Measurements from ENCODE around the gene EEF1AKMT3.
"Not testable (repeated sequence)": the region's sequence is repeated elsewhere in the genome, so short reads cannot be mapped to it uniquely, and the experiment has no call there.

EEF1AKMT3 gene

DNA sequence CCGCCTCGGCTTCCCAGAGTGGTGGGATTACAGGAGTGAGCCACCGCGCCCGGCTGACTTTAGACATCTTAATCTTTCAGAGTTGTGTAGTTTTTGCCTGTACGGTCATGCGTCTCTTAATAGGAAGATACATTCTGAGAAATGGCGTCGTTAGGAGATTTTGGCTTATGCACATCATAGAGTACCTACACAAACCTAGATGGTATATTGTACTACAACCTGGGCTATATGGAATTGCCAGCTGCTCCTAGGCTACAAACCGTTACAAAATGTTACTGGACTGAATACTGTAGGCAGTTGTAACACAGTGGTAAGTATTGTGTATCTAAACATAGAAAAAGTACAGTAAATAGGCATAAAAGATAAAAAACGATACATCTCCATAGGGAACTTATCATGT, 11.4 kb downstream of the EEF1AKMT3 start:
- no peak for DNase-seq

DNA sequence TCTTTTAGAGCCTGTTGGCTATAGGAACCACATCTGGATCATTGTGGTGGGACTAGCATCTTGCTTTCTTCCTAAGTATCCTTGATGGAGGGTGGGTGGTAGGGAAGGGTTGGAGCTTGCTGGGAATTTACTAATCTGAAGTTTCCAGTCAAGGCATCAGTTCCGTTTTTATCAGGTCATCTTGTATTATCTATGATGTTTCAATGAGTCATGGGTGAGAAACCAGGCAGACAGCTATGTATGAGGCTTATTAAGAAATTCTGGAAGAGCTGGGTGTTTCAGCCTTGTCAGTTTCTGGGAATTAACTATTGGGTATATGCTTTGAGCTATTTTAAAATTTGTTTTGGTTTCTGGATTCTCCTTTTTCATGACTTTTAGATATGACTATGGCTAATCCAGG, 21.5 kb downstream of the EEF1AKMT3 start:
- no peak for DNase-seq

DNA sequence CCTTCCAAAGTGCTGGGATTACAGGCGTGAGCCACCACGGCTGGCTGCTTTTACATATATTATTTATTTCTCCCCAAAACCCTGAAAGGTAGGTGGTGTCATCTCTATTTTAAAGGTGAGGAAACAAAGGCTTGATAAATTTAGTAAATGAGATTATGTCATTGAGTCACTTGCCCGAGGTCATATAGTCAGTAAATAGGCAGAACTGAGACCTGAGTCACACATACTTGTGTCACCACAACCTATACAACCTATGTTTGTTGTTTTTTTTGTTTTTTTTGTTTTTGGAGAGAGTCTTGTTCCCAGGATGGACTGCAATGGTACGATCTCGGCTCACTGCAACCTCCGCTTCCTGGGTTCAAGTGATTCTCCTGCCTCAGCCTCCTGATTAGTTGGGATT, 22.9 kb downstream of the EEF1AKMT3 start:
- no peak for DNase-seq

DNA sequence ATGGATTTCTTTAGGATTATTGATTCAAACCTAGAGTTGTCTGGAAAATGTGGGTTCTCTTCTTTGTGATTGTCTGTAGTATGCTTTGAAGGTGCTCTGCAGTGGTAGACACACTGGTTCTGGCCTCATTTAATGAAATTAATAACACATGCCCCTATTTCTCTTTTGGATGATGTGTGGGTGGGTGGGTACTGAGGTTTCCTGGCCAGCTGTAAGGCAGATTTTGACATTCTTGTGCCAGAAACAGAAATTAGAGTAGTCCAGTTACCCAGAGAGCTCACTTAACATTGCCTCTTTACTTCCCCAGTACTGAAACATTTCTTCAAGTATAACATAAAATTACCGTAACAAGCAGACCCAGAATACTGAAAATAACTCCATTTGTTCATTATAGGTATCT, 24.6 kb downstream of the EEF1AKMT3 start:
- DNase-seq, result no peak

DNA sequence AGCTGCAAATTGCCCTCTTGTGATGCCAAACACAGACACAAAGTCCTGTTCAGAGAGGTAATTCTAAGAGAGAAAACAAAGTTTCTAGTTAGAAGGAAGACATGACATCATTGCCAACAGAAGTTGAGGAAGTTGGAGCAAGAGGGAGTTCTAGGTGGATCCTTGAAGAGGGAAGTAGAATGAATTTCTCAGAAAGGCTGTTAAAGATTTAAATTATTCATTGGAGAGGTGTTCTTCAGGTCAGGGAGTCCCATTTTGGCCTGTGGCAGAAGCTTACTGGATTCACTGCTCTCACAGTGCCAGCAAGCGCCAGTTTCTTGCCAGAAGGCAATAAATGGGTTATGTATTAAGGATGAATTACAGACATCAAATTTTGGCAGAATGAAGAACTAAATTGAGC, 25.5 kb downstream of the EEF1AKMT3 start:
- no peak for DNase-seq

DNA sequence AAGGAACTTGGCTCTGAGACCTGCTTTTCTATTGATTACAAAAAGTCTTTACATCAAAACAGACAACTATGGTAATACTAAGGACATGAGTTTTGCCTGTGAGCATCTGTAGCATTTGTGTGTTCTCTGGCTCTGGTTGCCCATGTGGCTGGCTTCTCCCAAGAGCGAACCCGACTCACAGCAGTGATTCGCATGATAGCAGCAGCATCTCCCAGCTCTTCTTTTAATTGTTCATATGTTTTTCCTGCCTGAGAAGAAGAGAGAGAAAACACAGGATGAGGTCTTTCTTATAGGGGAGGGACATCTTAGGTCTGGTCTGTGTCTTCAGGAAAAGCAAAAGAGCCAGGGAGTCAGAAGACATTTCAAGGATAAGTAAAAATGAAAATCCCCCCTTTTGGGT, 28.6 kb downstream of the EEF1AKMT3 start:
- no peak for DNase-seq

DNA sequence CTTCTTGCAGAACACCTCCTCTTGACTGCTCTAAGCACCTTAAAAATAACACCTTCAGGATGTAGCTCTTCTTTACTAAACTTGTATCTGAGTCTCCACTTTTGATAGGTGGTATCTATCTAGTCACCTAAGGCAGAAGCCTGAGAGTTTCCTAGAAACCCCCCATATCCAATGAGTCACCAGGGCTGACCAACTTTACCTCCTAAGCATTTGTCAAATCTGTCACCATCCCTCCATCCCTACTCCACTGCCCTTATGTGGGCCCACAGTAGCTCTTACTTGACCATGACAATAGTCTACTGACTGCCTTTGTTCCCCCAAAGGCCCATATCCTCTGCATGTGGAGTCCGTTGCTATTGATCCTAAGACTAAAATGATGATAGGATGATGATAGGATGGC, 30.2 kb downstream of the EEF1AKMT3 start:
- DNase-seq, result no peak

DNA sequence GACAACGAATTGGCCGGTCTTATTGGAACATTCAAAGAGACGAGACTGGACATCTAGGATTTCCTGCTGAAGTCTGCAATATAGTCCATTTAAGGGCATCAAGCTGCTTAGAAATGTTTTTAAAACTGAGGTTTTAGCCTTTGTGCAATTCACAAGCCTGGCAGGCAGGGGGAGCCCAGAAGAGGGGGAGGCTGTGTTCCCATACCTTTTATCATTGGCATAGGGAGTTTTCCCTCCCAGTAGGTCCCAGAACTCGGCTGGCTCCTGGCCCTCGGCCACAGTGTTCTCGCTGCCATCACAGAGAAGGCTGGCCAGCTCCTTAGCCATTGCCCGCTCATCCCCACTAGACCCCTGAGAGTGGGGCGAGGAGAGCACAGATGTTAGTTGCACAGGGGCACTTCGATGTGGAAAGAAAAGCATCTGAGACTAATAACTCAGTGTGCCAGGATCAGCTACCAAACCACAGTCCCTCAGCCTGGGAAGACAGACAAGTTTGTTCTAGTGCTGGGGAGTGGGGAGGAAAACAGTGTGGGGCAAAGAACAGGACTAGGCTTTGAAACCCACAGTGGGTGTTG, 31.0 kb downstream of the EEF1AKMT3 start:
- no peak for DNase-seq

DNA sequence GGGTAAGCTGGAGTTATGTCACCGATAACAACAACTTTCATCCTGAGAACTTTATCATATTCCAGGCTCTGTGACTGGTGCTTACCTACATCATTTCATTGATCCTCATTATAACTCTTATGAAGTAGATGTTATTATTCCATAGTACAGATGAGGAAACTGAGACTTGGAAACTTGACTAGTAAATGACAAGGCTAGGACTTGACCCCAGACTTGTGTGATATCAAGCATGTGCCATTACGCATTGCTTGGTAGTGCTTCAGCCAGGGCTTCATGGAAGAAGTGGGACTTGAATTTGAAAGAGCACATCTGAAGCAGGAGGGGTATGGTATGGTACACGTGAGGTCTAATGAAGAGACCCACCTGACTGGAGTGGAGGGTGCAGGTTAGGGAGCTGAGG, 34.3 kb downstream of the EEF1AKMT3 start:
- DNase-seq, result no peak

DNA sequence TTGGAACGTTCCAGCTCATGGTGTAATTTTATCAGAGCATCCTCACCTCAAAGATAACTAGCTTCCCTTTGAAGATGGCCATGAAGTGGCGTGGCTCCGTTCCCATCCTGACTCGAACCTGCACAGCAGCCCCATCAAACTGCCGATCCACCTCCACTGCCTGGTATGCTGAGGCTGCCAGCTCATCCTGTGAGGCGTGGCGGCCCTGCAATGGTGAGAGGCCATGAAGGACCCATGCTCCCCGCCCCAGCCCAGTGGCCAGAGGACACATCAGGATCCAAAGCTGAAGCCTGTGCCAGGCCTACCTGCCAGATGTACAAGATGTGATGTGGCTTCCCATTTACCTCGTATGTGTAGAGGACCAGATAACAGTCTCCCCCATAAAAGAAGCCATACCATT, 34.9 kb downstream of the EEF1AKMT3 start:
- DNase-seq, result no peak

DNA sequence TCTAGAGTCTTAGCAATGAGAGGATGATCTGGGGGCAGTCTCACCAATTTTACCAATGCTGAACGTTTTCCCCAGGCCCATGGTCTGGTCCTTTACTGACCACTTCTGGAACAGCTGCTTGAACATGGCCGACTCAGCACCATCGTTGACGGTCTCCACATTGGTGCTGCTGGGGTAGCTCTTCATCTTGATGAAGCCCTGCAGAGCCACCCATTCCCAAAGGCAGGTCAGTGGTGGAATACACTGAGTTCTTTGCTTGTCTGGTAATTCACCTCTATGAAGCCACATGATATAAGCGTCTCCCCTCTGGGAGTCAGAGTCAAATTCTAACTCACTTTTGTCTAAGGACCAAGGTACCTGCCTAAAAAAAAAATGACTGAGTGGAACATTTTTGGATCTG, 35.9 kb downstream of the EEF1AKMT3 start:
- no peak for DNase-seq

DNA sequence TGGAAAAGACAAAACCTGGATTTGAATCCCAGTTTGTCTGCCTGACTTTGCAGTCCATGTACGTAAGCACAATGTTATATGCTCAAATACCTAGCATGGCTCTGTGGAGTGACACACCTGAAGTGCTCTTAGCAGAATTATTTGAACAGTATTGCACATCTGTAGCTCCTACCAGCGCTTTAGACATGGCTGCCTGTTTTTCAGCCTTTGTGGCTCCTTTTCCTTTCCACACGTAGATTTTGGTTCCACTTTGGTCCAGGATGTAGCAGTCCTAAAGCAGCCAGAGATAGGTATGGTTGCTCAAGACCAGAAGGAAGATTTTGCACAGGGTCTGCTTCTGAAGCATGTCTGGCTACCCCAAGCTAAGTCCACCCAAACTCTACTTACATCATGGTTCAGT, 37.0 kb downstream of the EEF1AKMT3 start:
- DNase-seq, result no peak

DNA sequence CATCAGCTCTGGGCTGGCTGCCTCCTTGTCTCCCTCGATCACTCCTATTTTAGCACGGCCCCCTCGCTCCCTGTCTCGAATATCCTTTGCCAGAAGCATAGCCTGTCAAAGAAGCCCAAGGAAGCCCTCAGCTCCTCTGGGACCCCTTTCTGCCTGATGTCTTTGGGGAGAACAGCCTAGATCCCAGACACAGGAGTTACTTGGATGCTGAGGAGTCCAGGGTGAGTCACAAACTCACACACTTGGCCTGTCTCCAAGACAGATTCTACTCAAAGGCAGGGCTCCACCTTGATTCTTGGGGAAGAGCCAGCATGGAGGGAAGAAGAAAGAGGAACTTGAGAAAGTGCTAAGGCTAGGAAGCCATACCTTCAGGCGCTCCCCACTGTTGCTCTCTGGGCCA, 38.0 kb downstream of the EEF1AKMT3 start:
- no peak for DNase-seq

DNA sequence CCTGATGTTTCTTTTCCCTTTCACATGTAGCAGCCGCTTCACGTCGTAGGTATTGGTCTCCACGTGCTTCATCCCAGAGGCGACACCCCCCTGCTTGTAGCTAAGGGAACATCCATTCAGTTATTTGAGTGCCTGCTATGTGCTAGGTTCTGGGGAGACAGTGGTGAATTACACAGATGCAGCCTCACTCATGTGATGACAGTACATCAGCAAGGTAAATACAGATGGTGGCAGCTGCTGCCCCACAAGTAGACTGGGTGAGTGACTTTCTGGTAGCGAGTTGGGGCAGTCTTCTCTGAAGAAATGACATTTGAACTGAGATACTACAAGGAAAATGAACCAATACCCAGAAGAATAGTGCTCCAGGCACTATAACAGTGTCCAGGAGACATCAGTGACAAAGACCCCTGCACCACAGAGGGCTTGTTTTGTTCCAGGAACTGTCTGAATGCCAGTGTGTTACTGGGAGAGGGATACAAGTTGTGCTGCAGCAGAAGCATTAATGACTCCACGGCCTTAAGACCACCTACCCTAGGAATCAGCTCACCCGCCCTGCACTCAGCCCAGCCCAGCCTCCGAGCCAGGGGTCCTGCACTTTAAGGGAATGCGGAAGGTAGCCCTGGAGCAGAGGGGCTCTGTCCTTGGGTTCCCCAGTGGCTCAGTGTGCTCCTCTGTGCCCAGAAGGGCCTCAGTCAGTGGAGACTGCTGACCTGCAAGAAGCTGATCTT, 38.8 kb downstream of the EEF1AKMT3 start:
- DNase-seq, result no peak

DNA sequence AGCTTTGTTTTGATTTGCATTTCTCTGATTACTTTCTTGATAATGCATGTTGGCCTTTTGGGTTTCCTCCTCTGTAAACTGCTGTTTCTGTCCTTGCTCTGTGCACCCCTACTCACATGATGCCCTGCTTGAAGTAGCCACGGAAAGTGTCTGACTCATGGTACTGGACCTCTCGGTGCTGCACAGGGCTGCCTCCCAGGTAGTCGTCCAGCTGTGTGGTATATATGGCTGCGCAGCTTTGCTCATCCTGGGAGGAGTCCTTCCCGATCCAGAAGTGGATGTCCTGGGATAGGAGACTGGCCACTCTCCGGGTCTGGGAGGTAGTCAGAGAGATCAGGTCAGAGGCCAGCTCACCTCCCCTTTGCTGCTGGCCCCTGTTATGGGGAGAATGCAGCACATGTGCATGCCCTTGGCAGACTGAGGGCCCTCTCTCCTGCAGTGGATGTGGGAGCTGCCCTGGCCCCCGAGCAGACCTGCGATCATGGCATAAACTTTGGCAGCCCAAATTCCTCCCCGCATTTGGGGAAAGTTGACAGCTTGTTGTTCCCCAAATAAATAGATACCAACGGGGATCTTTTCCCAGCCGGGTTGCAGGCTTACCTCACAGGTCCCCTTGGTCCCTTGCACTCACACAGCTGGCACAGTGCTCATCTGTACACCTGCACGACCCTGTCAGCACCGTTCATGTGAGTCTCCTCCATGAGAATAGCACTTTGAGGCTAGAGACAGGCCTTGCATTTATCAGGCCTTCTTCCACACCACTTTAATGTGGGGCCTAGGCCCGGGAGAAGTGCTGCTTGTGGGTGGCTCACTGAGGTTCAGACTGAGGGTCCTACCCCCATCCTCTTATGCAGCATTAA, 40.9 kb downstream of the EEF1AKMT3 start:
- DNase-seq, result no peak

DNA sequence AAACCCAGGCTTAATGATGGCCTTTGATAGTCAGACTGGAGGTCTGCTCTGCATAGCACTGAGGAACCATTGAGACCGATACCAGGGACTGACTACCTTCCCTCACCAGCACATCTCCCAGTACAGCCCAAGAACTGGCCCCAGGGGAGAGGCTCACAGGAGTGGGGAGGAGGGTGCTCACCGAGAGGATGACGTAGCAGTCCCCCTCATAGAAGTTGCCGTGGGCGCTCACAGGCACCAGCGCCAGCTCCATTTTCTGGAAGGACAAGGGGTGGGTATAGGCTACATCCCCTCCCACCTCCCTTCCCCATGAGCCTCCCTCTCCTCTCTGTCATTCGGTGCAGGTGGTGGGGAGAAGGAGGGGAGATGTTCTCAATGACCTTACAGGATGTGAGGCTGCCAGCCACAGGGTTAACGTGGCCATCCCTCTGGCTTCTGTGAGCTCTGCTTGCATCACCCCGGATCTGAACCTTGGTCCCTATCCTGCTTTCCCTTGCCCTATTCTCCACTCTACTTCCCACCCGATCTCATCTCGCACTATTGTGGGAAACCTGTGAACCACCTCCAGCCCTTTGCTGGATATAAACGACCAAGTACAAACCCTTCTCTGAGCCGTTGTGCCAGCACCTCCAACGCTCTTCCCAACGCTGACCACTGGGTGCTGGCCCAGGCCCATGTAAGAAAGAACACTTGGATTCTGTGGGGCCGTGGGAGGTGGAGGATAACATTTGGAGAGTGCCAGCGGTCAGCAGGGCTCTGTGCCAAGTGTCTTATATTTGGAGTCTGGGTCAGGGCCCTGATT, 41.8 kb downstream of the EEF1AKMT3 start:
- no peak for DNase-seq

DNA sequence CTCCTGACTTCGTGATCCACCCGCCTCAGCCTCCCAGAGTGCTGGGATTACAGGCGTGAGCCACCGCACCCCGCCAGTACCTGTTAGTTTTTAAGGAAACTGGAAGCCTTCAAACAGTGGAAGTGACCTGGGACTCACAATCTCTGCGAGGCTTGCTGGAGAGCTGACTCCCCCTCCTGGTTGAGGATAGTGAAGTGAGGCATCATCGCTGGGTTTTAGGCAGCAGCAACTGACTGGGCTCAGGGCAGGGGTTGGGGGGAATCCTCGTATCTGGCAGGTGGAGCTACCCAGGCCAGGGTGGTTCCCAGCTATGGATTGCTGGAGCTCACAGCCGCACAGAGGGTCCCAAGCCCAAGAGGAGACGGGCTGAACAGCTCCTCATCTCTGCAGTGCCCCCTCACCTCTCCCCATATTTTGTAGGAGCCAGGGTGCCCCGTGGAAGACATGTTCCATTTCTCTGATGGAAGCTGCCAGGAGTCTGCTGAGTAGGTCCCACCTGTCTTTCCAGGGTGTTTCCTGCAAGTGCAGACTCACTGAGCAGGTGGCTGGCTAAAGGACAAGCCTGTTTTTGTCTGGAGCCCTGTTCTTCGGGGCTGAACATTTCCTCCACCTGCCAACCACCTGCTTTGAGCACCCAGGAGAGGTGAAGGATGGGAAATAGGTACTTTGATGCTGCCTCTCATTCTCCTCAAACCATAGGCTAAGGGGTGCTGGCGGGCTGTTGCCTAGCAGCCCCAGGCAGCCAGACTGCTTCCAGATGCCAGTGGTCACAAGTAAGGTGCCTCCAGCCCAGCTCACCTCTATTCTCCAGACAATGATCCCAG, 43.0 kb downstream of the EEF1AKMT3 start:
- DNase-seq, result no peak

DNA sequence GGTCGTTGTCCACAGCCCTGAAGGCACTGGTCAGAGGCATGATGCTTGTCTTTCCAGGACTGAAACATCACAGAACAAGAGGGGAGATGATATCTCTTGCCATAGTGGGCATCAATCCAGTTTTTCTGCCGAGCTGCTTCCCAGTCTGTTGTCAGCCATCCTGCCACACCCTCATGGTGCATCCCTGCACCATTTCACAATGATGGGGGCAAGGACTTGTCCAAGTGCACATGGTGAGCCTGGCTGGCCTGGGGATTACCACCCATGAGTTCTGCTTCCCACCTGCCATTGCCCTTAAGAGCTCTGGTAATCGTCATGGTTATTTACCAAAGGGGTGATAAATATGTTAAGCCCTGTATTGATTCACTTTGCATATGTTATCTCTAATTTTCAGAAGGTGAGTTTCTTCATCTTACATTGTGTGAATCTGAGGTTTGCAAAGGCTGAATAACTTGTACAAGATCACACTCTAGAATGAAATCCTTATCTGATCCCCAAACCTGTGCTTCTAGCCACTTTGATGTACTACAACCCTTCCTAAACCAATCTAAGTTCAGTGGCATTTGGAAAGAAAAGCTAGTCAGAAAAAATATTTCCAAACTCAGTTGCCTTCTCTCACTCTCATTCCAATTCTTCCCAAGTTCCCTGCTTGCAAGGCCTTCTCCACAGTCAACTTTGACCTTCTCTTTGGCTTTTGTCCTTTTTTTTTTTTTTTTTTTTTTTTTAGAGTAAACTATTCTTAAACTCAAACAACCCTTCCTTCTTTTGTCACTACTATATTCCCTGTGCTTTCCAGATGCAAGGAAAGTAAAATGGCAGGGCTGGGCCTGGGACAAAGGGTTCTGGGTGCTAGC, 43.8 kb downstream of the EEF1AKMT3 start:
- DNase-seq, result no peak

DNA sequence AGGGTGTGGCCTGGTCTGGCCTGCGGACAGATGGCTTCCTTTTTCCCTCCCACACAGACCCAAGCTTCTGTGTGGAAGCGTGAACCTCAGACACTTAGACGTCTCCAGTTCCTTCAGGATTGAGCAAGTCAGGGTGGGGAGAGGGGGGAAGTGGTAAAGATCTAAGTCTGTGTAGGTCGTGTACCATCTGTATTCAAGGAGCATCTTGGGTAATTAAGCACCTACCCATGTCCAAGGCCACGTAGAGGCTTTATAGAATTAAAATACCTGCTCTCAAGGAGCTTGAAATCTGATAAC, 44.4 kb downstream of the EEF1AKMT3 start:
- DNase-seq, result no peak

DNA sequence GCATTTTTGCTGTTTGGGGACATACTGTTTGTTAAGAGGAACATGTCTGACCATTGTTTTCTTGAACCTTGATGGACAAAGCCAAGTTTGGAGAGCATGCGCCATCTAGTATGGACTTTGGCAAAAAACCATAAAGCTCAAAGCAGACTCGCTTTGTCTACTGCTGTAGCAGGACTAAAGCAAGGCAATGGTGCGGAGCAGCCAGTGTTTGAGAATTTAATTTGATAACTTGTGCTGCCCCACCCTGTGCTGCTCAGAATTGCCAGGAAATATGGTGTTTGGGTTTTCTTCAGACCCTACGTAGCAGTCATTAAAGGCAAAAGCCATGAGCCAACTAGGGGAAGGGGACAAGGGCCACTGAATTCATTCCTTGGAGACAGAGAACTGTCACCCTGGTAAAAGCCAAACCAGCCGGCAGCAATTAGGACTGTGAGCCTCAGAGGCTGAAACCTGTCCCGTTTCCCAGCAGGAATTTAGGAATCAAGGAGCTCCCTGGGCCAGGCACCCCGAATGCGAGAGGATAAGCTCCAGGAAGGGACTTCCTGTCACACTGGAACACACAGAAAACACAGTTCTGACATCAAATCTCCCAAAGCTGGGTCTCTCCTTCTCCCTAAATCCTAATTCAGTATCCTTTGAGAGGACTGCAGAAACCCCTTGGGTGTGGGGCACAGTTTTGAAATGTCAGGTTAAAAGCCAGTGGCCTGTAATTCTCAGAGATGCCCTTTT, 45.0 kb downstream of the EEF1AKMT3 start:
- DNase-seq, result no peak

DNA sequence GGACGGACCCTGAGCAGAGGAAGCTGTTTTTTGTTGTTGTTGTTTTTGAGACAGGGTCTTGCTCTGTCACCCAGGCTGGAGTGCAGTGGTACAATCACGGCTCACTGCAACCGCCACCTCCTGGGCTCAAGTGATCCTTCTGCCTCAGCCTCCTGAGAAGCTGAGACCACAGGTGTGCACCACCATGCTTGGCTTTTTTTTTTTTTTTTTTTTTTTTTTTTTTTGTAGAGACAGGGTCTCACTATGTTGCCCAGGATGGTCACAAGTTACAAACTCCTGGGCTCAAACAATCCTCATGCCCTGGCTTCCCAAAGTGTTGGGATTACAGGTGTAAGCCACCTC, 45.5 kb downstream of the EEF1AKMT3 start:
- DNase-seq, result not testable (repeated sequence)
